Thoracic aorta (tissue), 2 donors: ENCODE data around the gene CADM4. TPM values are rescaled to one million over a fixed set of nuclear protein-coding genes. Genes with fewer than 3 reads are reported as not detected.
"Not testable (repeated sequence)": the region's sequence is repeated elsewhere in the genome, so short reads cannot be mapped to it uniquely, and the experiment has no call there.

ENCODE experiments used
- ATAC-seq: fragments of 150-250 bp; one replicate; pipeline ENCODE4 v1.8.0; 2017; ENCODE audit warnings: low read depth; ENCODE audit not compliant: insufficient number of reproducible peaks, low FRiP score
- DNase-seq: peaks from one replicate; pipeline ENCODE4 v3.0.0-alpha.2; 2020; ENCODE audit warnings: low spot score
- H3K27ac ChIP-seq, 2 donors: fragments of 200-600 bp; sonication (generic); 1 replicate in 1 of 2; 2 replicates in 1 of 2; pipeline ENCODE4 v1.5.1; 2016; ENCODE audit warnings: mild to moderate bottlenecking in 2 of 2, moderate library complexity in 2 of 2
- H3K27me3 ChIP-seq: fragments of 200-600 bp; sonication (generic); replicated peaks from 2 replicates; pipeline ENCODE4 v1.6.0; 2016; ENCODE audit warnings: mild to moderate bottlenecking; ENCODE audit not compliant: insufficient read depth
- H3K36me3 ChIP-seq: fragments of 200-600 bp; sonication (generic); one replicate; pipeline ENCODE4 v1.5.1; 2016
- H3K4me1 ChIP-seq, 2 donors: fragments of 200-600 bp; sonication (generic); 1 replicate in 1 of 2; 2 replicates in 1 of 2; pipeline versions ENCODE4 v1.5.1 to v1.6.0; 2016; ENCODE audit warnings: low read depth in 2 of 2, mild to moderate bottlenecking in 1 of 2; ENCODE audit not compliant: control insufficient read depth in 1 of 2
- H3K4me3 ChIP-seq: fragments of 200-600 bp; sonication (generic); 2 replicates; pipeline ENCODE4 v1.5.1; 2016; ENCODE audit warnings: mild to moderate bottlenecking
- H3K9me3 ChIP-seq: fragments of 200-600 bp; sonication (generic); 2 replicates; pipeline ENCODE4 v1.5.1; 2016
- total RNA-seq, 2 donors: library from RNA; depleted of rRNA; stranded (reverse); fragments of >200 nt; gene quantifications; one replicate each; pipeline versions ENCODE4 v1.1.0 to v1.2.3, GENCODE V29; 2016
- TF ChIP-seq, protein P1 (sequence below): fragments of 200-600 bp; sonication (generic); IDR thresholded peaks from one replicate; pipeline ENCODE4 v1.5.1; 2019; ENCODE audit warnings: antibody characterized with exemption

The CADM4 gene
- total RNA-seq, 2 donors from 2014 or later = 1.9 to 5.6 TPM

DNA sequence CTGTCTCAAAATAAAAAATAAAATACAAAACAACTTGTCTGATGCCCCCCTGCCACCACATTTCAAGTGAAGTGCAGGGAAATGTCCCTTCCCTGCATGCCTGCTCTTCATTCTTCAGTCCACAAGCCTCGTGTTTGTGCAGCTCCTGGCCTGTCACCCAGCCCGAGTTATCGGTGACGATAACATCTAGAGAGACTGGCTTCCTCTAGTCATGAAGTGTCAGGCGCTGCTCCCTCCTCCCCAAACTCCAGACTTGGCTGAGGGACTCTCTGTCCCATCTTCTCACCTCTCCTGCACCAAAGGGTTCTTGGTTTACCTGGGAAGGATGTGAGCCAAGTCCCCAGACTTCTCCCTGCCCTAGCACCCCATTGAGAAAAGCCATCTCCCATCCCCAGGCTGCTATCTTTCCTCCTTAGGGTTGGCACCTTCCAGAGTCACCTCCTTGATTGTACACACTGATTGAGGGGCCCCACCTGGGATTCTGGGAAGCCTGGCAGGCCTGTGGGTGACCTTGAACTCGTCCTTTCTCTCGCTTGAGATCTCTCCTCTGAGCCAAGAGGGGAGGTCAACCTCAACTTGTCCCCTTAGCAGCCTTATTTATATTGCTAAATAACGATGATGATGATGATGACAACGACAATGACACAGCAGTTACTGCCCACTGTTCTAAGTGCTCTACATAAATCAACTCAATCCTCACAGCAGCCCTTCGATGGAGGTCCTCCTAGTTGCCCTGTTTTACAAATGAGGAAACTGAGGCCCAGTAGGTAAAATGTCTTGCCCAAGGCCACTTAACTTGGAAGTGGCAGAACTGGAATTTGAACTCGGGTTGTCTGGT lies 43.4 kb upstream of the CADM4 start:
- no peak overlapping the region for H3K27ac ChIP-seq
- no peak overlapping the region for H3K4me3 ChIP-seq
- no peaks in the 10 kb centered on the region for H3K27me3 ChIP-seq
- H3K36me3 ChIP-seq = no peaks in the 10 kb centered on the region
- ATAC-seq (no peak), DNase-seq (no peak)
- TF ChIP-seq, protein P1, sequence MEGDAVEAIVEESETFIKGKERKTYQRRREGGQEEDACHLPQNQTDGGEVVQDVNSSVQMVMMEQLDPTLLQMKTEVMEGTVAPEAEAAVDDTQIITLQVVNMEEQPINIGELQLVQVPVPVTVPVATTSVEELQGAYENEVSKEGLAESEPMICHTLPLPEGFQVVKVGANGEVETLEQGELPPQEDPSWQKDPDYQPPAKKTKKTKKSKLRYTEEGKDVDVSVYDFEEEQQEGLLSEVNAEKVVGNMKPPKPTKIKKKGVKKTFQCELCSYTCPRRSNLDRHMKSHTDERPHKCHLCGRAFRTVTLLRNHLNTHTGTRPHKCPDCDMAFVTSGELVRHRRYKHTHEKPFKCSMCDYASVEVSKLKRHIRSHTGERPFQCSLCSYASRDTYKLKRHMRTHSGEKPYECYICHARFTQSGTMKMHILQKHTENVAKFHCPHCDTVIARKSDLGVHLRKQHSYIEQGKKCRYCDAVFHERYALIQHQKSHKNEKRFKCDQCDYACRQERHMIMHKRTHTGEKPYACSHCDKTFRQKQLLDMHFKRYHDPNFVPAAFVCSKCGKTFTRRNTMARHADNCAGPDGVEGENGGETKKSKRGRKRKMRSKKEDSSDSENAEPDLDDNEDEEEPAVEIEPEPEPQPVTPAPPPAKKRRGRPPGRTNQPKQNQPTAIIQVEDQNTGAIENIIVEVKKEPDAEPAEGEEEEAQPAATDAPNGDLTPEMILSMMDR = no peak
- no peaks in the 10 kb centered on the region for H3K9me3 ChIP-seq
- no peaks in the 10 kb centered on the region for H3K4me1 ChIP-seq

DNA sequence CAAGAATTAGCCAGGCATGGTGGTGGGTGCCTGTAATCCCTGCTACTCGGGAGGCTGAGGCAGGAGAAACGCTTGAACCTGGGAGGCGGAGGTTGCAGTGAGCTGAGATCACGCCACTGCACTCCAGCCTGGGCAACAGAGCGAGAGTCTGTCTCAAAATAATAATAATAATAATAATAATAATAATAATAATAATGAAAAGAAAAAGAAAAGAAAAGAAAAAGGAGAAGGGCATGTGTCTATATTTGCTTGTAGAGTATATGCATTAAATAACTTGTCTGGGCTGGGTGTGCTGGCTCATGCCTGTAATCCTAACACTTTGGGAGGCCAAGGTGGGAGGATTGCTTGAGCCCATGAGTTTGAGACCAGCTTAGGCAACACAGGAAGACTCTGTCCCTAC lies 42.6 kb upstream of the CADM4 start:
- H3K4me1 ChIP-seq, H3K36me3 ChIP-seq, H3K9me3 ChIP-seq, DNase-seq, ATAC-seq, H3K27ac ChIP-seq, H3K4me3 ChIP-seq, H3K27me3 ChIP-seq: not testable (repeated sequence)

DNA sequence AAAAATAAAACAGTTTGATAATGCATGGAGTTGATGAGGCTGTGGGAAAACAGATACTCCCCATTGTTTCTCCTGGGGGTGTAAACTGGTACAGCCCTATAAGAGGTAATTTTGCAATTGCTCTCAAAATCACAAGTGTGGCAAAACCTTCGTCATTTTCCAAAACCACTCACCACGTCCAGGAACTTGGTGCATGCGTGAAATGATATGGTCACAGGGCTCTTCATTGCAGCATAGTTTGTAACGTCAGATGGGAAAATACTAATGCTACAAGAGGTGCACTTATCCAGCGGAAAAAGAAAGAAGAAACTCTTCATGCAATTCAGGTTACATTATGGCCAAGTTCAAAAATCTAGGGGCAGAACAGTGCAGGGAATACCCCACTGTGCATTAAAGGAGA lies 42.2 kb upstream of the CADM4 start:
- no peak overlapping the region for H3K27ac ChIP-seq
- TF ChIP-seq, protein P1 = no peak
- ATAC-seq (no peak), DNase-seq (no peak)
- H3K9me3 ChIP-seq = no peaks in the 10 kb centered on the region
- no peaks in the 10 kb centered on the region for H3K27me3 ChIP-seq
- H3K4me1 ChIP-seq = no peaks in the 10 kb centered on the region
- H3K4me3 ChIP-seq = no peak overlapping the region
- no peaks in the 10 kb centered on the region for H3K36me3 ChIP-seq

DNA sequence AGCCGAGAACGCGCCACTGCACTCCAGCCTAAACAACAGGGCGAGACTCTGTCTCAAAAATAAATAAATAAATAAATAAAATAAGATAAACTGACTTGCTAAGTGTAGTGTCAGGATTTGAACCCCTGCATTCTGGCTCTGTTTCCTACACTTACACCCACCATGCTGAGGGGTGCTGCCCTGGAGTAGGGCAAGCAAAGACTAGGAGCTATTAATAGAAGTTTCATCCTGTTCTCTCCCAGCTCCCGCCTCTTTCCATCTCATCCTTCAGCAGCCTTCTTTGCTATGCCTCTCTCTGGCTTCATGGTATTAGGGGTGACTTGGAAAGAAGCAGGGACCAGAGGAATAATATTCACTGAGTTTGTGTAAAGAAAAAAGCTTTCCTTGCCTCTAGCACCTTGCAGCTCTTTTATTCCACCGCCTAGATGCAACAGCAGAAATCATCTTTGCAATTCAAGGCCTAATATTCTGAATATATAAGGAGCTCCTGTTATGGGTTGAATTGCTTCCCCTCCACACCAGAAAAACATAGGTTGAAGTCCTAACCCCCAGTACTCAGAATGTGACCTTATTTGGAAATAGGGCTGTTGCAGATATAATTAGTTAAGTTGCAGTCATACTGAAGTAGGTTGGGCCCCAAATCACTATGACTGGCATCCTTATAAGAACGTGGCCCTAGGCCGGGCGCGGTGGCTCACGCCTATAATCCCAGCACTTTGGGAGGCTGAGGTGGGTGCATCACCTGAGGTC lies 39.0 kb upstream of the CADM4 start:
- no peak overlapping the region for H3K27ac ChIP-seq
- TF ChIP-seq, protein P1 = no peak
- no peak overlapping the region for H3K4me3 ChIP-seq
- H3K9me3 ChIP-seq = no peaks in the 10 kb centered on the region
- ATAC-seq = no peak
- H3K36me3 ChIP-seq = no peaks in the 10 kb centered on the region
- no peaks in the 10 kb centered on the region for H3K27me3 ChIP-seq
- no peak for DNase-seq
- H3K4me1 ChIP-seq = no peaks in the 10 kb centered on the region

DNA sequence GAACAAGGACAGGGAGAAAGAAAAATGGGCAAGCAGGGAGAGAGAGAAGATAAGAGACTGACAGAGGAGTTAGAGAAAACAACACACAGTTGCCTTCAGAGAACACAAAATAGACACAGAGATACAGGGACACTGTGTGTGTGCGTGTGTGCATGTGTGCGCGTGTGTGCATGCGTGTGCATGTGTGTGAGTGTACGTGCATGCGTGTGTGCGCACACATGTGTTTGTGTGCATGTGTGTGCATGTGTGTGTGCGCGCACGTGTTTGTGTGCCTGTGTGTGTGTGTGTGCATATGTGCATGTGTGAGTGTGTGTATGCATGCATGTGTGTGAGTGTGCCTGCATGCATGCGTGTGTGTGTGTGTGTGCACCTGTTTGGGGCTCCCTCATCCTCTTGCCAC lies 36.3 kb upstream of the CADM4 start:
- H3K27me3 ChIP-seq = no peaks in the 10 kb centered on the region
- H3K4me1 ChIP-seq = no peaks in the 10 kb centered on the region
- no peak overlapping the region for H3K4me3 ChIP-seq
- H3K9me3 ChIP-seq = no peaks in the 10 kb centered on the region
- no peak for ATAC-seq
- H3K36me3 ChIP-seq = no peaks in the 10 kb centered on the region
- DNase-seq = no peak
- TF ChIP-seq, protein P1 = no peak
- no peak overlapping the region for H3K27ac ChIP-seq
